Measurements from ENCODE around the gene CTU2. TPM values are rescaled to one million over a fixed set of nuclear protein-coding genes. Genes with fewer than 3 reads are reported as not detected.

CTU2 gene
- total and polyA plus RNA-seq, 2 donors from 2014 or later: 11.1 to 18.8 TPM

- H3K4me1 ChIP-seq (ENCODE audit: control insufficient read depth in 2 of 3, insufficient read depth in 2 of 3, low read depth in 1 of 3, low read length in 3 of 3): peaks cover 0 to 18% (median 6%) of the 10 kb centered on the region in 3 donors
- H3K27ac ChIP-seq (ENCODE audit: low read depth in 2 of 2, low read length in 2 of 2): no peak overlapping the region
- H3K9ac ChIP-seq (ENCODE audit: low read length in 3 of 3): no peak overlapping the region
- no peak for TF ChIP-seq CTCF (IDR thresholded peaks at IDR 0.05; ENCODE audit: borderline replicate concordance, extremely low read depth, insufficient read depth)
- no peak for FAIRE-seq
- peaks cover 0 to 8% (median 8%) of the 10 kb centered on the region in 3 donors for H3K36me3 ChIP-seq (ENCODE audit: control insufficient read depth in 2 of 3, insufficient read depth in 3 of 3, low read length in 3 of 3)
- H3K4me3 ChIP-seq (ENCODE audit: low read length in 3 of 3): no peak overlapping the region
- no peaks in the 10 kb centered on the region for H3K27me3 ChIP-seq (ENCODE audit: control insufficient read depth, insufficient read depth, low read length)
- DNase-seq: no peak
- H3K9me3 ChIP-seq (ENCODE audit: control insufficient read depth in 2 of 3, insufficient read depth in 1 of 3, low read length in 3 of 3): no peaks in the 10 kb centered on the region
- intact Hi-C loops (cut with DNase I): loop anchor here (5.0 kb wide), 1 partner anchor 42 kb away; no protein-coding TSS in a partner anchor
These were observed 33.8 kb downstream of the CTU2 start for GRCh38 chr16:88739977-88740726.

- DNase-seq (no peak), FAIRE-seq (no peak)
- no peak for TF ChIP-seq CTCF (IDR thresholded peaks at IDR 0.05; ENCODE audit: borderline replicate concordance, extremely low read depth, insufficient read depth)
These were observed 34.4 kb downstream of the CTU2 start for GRCh38 chr16:88740727-88741055.

GRCh38 chr16:88741368-88741767 is 35.1 kb downstream of the CTU2 start:
- H3K36me3 ChIP-seq (ENCODE audit: control insufficient read depth in 2 of 3, insufficient read depth in 3 of 3, low read length in 3 of 3): no peaks in the 10 kb centered on the region

More at GRCh38 chr16:88740727-88741055, 34.4 kb downstream of the CTU2 start:
- Histone ChIP-seq H3K27me3 (ENCODE audit: control insufficient read depth, insufficient read depth, low read length) (no peaks in the 10 kb centered on the region), H3K4me1 (ENCODE audit: control insufficient read depth in 2 of 3, insufficient read depth in 2 of 3, low read depth in 1 of 3, low read length in 3 of 3) (peaks cover 0 to 18% (median 6%) of the 10 kb centered on the region in 3 donors), H3K36me3 (ENCODE audit: control insufficient read depth in 2 of 3, insufficient read depth in 3 of 3, low read length in 3 of 3) (peaks cover 0 to 4% (median 3%) of the 10 kb centered on the region in 3 donors), H3K9me3 (ENCODE audit: control insufficient read depth in 2 of 3, insufficient read depth in 1 of 3, low read length in 3 of 3) (no peaks in the 10 kb centered on the region), H3K9ac (ENCODE audit: low read length in 3 of 3) (no peak overlapping the region), H3K4me3 (ENCODE audit: low read length in 3 of 3) (no peak overlapping the region), H3K27ac (ENCODE audit: low read depth in 2 of 2, low read length in 2 of 2) (no peak overlapping the region)
- intact Hi-C loops (cut with DNase I): no loop called here

More at GRCh38 chr16:88741368-88741767, 35.1 kb downstream of the CTU2 start:
- no peak overlapping the region for H3K9ac ChIP-seq (ENCODE audit: low read length in 3 of 3)
- DNase-seq (no peak), FAIRE-seq (no peak)
- no peak overlapping the region for H3K27ac ChIP-seq (ENCODE audit: low read depth in 2 of 2, low read length in 2 of 2)
- TF ChIP-seq CTCF (IDR thresholded peaks at IDR 0.05; ENCODE audit: borderline replicate concordance, extremely low read depth, insufficient read depth): no peak
- H3K9me3 ChIP-seq (ENCODE audit: control insufficient read depth in 2 of 3, insufficient read depth in 1 of 3, low read length in 3 of 3): no peaks in the 10 kb centered on the region
- peaks cover 0 to 21% (median 6%) of the 10 kb centered on the region in 3 donors for H3K4me1 ChIP-seq (ENCODE audit: control insufficient read depth in 2 of 3, insufficient read depth in 2 of 3, low read depth in 1 of 3, low read length in 3 of 3)
- H3K27me3 ChIP-seq (ENCODE audit: control insufficient read depth, insufficient read depth, low read length): no peaks in the 10 kb centered on the region
- intact Hi-C loops (cut with DNase I): no loop called here
- H3K4me3 ChIP-seq (ENCODE audit: low read length in 3 of 3): no peak overlapping the region

Data from kidney (tissue), 14 donors.